NCI-H2196 (cell line): Measurements from ENCODE around the gene PKD2L2.
"Not testable (repeated sequence)": the region's sequence is repeated elsewhere in the genome, so short reads cannot be mapped to it uniquely, and the experiment has no call there.

ENCODE experiments used
- DNase-seq: peaks from one replicate; lab custom pipeline; 2025; ENCODE audit not compliant: unreplicated experiment; lab: John Stamatoyannopoulos, UW

The PKD2L2 gene

GRCh38 chr5:137888863-137889759 is at the start of gene PKD2L2:
PKD2L2 (plus strand) TSS chr5:137889457; CDS start chr5:137889492, 35 bp downstream.
- DNase-seq, result no peak

GRCh38 chr5:137842296-137842695 is 47.0 kb upstream of the PKD2L2 start:
- no peak for DNase-seq

DNA sequence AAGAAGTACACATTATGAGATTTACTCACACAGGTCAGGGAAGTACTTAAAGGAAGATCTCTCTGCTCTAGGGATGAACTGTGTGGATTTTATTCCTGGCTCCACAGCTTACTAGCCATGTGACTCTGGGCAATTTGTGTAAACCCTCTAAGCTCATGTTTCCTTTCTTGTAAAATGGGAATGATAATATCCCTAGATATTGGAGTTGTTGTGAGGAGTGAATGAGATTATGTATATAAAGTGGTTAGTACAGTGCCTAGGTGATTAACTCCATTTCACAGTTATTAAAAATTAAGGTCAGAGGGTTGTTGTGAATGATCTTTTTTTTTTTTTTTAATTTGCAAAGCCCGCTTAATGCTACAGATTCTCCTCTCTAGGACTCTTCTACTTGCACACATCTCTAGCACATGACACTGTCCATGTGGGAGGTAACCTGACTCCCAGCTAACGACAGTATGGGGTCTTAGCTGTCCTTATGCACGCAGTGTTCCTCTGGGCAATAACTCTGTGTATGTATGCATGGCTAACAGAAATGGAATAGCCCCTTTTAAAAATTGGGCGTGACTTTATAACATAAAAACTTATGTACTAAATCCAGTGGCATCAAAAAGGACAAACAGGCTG is 45.5 kb upstream of the PKD2L2 start:
- DNase-seq, result no peak

DNA sequence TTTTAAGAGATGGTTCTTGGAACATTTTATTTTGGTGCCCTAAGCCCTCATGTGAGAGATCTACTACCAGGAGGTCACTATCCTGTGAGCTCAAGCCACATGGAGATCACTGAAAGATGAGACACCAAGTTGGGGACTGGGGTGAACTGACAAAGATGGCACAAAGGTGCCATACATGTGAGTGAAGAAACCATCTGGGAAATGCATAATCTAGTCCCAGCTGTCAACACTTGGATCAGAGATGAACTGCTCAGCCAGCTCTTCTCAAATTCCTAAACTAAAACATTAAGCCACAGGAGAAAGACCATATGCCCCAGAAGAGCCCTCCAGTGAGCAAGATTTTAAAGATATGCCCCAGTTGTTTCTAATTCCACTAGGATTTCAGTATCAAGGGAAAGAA is 43.8 kb upstream of the PKD2L2 start:
- DNase-seq, result no peak

DNA sequence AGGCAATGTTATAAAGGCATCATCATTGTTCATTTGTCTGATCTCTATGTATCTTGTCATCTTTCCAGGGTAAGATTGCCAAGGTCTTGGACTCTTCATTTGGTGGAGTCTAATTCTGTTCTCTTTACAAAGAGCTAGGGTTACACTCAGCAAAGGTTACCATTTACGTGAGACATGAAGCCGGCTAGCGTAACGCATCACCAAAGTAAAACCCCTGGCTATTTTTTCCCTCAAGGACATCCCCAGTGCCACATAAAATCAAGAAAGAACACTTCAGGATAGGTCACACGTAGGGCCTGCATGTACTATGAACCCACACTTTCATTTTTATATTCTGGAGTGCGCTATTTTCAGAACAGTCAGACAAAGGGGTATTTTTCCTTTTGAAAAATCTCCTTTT is 41.6 kb upstream of the PKD2L2 start:
- DNase-seq, result no peak

DNA sequence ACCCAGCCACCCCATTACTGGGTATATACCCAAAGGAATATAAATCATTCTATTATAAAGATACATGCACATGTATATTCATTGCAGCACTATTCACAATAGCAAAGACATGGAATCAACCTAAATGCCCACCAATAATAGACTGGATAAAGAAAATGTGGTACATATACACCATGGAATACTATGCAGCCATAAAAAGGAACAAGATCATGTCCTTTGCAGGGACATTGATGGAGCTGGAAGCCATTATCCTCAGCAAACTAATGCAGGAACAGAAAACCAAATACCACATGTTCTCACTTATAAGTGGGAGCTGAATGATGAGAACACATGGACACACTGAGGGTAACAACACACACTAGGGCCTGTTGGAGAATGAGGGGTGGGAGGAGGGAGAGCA is 36.1 kb upstream of the PKD2L2 start:
- not testable (repeated sequence) for DNase-seq

DNA sequence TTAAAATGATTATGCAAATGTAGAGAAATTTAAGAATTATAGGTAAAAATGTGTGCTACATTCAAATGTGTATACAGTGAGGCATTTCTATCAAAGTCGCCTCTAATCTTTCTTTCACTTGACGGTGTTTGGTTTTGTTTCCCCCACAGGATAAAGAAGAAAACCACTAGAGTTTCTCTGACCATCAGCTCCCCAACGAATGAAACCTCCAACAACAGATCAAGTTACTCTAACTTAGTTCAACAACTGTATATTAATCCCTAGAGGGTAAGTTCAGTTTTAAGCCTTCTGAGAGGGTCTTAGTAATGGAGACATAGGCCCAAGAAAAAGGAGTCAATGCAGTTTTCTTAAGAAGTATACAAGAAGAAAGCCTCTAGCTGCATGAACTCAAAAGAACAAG is 33.1 kb upstream of the PKD2L2 start:
- no peak for DNase-seq

GRCh38 chr5:137856916-137857862 is 32.1 kb upstream of the PKD2L2 start:
- DNase-seq, result no peak

DNA sequence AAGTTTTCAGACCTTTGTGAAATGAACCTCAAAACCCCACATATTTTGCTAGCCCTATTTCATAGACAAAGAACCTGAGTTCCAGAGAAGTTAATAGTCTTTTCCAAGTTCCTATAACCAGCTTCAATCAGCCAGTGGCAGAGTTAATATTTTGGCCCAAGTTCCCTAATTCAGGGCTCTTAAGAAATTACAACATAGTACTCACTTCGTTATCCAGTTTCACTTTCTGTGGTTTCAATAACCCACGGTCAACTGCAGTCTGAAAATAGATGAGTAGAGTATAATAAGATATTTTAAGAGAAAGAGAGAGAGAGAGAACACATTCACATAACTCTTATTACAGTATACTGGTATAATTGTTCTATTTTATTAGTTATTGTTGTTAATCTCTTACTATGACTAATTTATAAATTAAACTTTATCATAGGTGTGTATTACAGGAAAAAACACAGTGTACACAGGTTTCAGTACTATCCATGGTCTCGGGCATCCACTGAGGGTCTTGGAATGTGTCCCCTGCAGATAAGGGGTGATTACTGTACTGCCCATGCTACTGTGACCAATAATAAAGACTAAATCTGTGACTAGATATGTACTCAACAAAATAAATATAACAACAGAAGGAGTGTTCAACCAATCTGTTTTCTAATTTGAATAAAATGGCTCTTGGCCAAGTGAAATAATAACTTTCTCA is 30.9 kb upstream of the PKD2L2 start:
- no peak for DNase-seq

DNA sequence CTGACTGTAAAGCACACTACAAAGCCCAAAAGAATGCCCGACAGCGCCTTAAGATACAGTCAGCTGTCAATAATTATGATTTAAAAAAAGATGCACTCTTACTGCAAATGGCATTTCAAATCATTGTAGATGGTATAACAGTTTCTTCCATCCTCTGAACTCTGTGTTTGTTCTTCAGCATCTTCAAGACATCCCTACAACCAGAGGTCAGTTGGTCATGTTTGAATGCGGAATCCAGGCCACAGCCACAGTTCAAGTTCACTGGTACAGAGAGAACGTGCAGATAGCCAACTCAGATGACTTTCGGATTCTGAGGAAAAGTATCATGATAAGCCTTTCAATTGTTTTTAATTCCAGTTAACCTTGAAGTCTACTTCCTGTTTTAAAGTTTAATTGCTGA is 30.3 kb upstream of the PKD2L2 start:
- DNase-seq, result no peak

DNA sequence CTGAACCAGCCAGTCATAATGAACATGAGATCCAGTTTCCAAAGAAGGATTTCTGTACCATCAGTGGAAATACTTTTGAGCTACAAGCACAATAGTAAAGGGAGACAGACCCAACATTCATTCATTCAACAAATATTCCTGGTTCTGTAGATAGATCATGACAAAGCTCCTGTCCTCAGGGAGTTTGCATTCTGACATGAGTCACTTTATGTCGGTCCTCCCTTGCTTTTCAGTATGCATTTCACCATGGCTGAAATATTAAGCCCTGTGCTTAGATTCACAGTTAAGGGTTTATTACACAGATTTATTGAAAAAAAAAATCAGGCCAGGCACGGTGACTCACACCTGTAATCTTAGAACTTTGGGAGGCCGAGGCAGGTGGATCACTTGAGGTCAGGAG is 27.0 kb upstream of the PKD2L2 start:
- no peak for DNase-seq

GRCh38 chr5:137863653-137864052 is 25.6 kb upstream of the PKD2L2 start:
- DNase-seq, result not testable (repeated sequence)

GRCh38 chr5:137866541-137867388 is 22.5 kb upstream of the PKD2L2 start:
- DNase-seq, result no peak

GRCh38 chr5:137867664-137868063 is 21.6 kb upstream of the PKD2L2 start, which contains the start of gene MYOT:
MYOT (plus strand) TSS chr5:137867860; CDS start chr5:137870652, 2,792 bp downstream.
- DNase-seq, result no peak

DNA sequence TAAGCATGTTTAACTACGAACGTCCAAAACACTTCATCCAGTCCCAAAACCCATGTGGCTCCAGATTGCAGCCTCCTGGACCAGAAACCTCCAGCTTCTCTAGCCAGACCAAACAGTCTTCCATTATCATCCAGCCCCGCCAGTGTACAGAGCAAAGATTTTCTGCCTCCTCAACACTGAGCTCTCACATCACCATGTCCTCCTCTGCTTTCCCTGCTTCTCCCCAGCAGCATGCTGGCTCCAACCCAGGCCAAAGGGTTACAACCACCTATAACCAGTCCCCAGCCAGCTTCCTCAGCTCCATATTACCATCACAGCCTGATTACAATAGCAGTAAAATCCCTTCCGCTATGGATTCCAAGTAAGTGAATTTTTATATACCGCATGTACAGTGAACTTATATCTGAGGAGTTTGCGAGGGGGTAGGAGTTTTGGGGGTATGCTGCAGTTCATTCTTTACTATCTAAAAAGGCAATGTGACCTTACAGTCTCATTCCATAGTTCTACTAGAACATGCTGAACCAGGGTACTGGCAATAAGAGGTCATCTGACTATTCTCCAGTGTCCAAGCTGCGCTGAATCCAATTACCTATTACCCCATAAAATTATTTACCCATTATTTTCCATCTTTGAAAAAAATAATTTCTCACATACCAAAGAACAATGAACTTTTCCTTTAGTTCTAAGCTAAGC is 18.5 kb upstream of the PKD2L2 start:
- no peak for DNase-seq

DNA sequence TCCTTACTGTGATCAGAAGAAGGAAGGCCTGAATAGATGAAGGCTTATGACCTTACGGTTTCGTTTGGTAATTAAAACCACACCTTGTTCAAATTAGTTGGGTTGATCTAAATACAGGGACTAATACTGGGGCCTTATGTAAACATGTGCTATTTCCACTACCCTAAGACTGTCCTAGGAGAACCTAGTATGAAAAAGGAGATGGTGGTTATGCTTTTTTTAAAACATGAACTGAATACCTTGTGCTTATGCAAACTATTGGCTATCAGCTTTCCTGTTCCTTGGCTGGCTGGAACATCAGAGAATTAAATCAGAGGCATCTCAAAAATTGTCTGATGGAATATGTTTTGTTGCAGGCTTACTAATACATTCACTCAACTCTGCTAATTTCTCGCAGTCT is 17.7 kb upstream of the PKD2L2 start:
- DNase-seq, result no peak

DNA sequence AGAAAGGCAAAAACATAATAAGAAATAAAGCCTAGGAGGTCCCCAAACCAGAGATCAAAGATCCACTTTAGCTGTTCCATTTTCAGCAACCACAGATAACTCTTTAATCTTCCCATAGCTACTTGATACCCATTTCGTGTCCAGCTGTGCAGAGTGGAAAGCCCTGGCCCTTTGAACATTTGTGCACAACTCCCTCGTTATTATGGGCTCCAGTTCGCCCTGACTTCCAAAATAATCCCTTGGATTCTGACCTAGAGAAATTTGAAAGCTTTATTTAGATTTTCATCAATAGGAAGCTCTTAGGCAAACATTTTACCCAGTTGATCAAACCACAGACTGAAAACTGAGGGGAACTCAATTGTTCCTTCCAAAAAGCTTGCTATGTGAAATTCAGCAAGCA is 16.8 kb upstream of the PKD2L2 start:
- DNase-seq, result no peak

DNA sequence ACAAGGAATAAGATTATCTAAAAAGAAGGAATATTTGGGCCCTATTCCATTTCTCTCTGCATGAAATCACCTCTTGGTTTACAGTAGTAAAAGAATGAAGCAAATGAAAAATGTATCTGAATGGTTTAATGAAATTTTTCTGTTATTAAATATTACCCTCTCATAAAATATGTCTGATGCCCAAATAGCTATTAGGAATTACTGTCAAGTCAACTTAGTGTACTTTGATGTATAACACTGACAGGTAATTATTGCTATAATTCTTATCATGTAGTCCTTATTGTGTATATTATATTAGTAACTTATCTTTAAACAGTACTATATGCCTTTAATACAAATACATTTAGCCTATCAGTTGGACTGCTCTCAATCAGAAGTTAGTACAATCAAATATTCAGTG is 13.2 kb upstream of the PKD2L2 start:
- DNase-seq, result no peak

DNA sequence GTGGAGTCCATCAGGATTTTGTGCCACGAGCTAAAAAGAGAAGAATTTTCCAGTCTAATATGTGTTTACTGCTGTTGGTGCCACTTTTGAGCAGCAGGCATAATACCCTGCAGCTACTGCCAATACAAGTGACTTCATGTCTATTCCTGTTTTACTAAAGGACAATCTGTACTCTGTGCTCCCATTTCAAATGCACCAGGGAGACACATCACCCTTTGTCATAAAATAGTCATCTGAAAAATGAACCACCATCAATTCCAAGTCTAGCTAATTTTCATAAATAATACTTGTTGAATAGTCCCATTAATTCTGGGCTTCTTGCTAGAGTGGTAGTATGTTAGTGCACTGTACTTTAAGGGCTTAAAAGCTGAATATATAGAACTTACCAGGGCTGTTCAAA is 8.9 kb upstream of the PKD2L2 start:
- no peak for DNase-seq
